WTC11 (cell line): ENCODE results near the gene MLYCD.

ENCODE experiments used
- ZBTB21 ChIP-seq: sonication (generic); formaldehyde crosslinking; IDR thresholded peaks from 2 replicates; pipeline ENCODE4 v1.8.1; 2023; ENCODE audit warnings: mild to moderate bottlenecking, missing genetic modification reagents, borderline replicate concordance
- TF ChIP-seq, protein P1 (sequence below): sonication (generic); formaldehyde crosslinking; IDR thresholded peaks from 2 replicates; pipeline ENCODE4 v1.8.0; 2022; ENCODE audit warnings: mild to moderate bottlenecking, missing genetic modification reagents
- TF ChIP-seq, protein P2 (sequence below): fragments of 200-600 bp; IDR thresholded peaks from 2 replicates; pipeline ENCODE4 v1.8.0; 2022; ENCODE audit warnings: antibody characterized with exemption

DNA sequence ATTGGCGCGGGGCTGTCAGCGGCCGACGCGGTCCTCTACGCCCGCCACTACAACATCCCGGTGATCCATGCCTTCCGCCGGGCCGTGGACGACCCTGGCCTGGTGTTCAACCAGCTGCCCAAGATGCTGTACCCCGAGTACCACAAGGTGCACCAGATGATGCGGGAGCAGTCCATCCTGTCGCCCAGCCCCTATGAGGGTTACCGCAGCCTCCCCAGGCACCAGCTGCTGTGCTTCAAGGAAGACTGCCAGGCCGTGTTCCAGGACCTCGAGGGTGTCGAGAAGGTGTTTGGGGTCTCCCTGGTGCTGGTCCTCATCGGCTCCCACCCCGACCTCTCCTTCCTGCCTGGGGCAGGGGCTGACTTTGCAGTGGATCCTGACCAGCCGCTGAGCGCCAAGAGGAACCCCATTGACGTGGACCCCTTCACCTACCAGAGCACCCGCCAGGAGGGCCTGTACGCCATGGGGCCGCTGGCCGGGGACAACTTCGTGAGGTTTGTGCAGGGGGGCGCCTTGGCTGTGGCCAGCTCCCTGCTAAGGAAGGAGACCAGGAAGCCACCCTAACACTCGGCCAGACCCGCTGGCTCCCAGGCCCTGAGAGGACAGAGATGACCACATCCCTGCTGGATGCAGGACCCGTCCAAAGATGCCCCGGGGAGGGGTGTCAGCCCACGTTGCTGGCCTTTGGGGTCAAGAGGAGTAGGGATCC lies 66.7 kb downstream of the MLYCD start:
- TF ChIP-seq, protein P1, sequence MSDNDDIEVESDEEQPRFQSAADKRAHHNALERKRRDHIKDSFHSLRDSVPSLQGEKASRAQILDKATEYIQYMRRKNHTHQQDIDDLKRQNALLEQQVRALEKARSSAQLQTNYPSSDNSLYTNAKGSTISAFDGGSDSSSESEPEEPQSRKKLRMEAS (CRISPR knock-in tag) = no peak
- no peak for TF ChIP-seq ZBTB21
- TF ChIP-seq, protein P2, sequence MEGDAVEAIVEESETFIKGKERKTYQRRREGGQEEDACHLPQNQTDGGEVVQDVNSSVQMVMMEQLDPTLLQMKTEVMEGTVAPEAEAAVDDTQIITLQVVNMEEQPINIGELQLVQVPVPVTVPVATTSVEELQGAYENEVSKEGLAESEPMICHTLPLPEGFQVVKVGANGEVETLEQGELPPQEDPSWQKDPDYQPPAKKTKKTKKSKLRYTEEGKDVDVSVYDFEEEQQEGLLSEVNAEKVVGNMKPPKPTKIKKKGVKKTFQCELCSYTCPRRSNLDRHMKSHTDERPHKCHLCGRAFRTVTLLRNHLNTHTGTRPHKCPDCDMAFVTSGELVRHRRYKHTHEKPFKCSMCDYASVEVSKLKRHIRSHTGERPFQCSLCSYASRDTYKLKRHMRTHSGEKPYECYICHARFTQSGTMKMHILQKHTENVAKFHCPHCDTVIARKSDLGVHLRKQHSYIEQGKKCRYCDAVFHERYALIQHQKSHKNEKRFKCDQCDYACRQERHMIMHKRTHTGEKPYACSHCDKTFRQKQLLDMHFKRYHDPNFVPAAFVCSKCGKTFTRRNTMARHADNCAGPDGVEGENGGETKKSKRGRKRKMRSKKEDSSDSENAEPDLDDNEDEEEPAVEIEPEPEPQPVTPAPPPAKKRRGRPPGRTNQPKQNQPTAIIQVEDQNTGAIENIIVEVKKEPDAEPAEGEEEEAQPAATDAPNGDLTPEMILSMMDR = no peak
